Mesangial cell (primary cell): ENCODE data around the gene CBFB. TPM values are rescaled to one million over a fixed set of nuclear protein-coding genes. Genes with fewer than 3 reads are reported as not detected.

Source experiments
- total RNA-seq: library from RNA; depleted of rRNA; stranded (reverse); fragments of >200 nt; gene quantifications from 2 replicates; pipeline ENCODE4 v1.2.3, GENCODE V29; 2015

Gene CBFB
- total RNA-seq: 27.5 and 70.4 TPM in 2 replicates

GRCh38 chr16:67028696-67029253 is at the start of gene CBFB:
CBFB (plus strand) TSS chr16:67029149; CDS start chr16:67029408, 259 bp downstream.

GRCh38 chr16:66988197-66988788 is 40.7 kb upstream of the CBFB start, which contains the start of gene CES4A:
CES4A (plus strand) TSS chr16:66988589; CDS start chr16:66988773, 184 bp downstream.

GRCh38 chr16:67109407-67110135 is 80.6 kb downstream of the CBFB start, which contains the start of gene PHAF1:
PHAF1 (plus strand) TSS chr16:67109941; CDS start chr16:67110176, 235 bp downstream.

Other genes with a start within 250 kb of the CBFB start
- not detected in 2 replicates for gene TERB1, start 227.6 kb upstream of the CBFB start, total RNA-seq
- 20.4 and 58.3 TPM in 2 replicates for gene NAE1, start 198.2 kb upstream of the CBFB start, total RNA-seq
- not detected in 2 replicates for gene CA7, start 184.7 kb upstream of the CBFB start, total RNA-seq
- gene PDP2, start 148.6 kb upstream of the CBFB start, total RNA-seq: 10.9 and 16.3 TPM in 2 replicates
- gene CDH16, start 110.3 kb upstream of the CBFB start, total RNA-seq: 0.49 and 71.2 TPM in 2 replicates
- 23.1 and 59.2 TPM in 2 replicates for gene RRAD, start 103.6 kb upstream of the CBFB start, total RNA-seq
- 136 and 158 TPM in 2 replicates for gene CIAO2B, start 94.7 kb upstream of the CBFB start, total RNA-seq
- gene CES2, start 93.6 kb upstream of the CBFB start, total RNA-seq: 17.1 and 54.3 TPM in 2 replicates
- under 0.01 and 0.38 TPM in 2 replicates for gene CES3, start 67.9 kb upstream of the CBFB start, total RNA-seq
- gene CES4A, start 40.6 kb upstream of the CBFB start, total RNA-seq: 0.98 and 2.4 TPM in 2 replicates
- gene PHAF1, start 80.8 kb downstream of the CBFB start, total RNA-seq: 12.4 and 17.3 TPM in 2 replicates
- 5.7 and 13.3 TPM in 2 replicates for gene B3GNT9, start 121.8 kb downstream of the CBFB start, total RNA-seq
- 14.7 and 21.8 TPM in 2 replicates for gene TRADD, start 130.8 kb downstream of the CBFB start, total RNA-seq
- gene FBXL8, start 130.8 kb downstream of the CBFB start, total RNA-seq: 5.7 and 18.8 TPM in 2 replicates
- 0.65 and 10.3 TPM in 2 replicates for gene HSF4, start 135.6 kb downstream of the CBFB start, total RNA-seq
- 27.7 and 30.3 TPM in 2 replicates for gene NOL3, start 141.4 kb downstream of the CBFB start, total RNA-seq
- 6.2 and 16.0 TPM in 2 replicates for gene MATCAP1, start 154.8 kb downstream of the CBFB start, total RNA-seq
- 0.13 TPM in 1 of 2 replicates, not detected in the other for gene EXOC3L1, start 161.0 kb downstream of the CBFB start, total RNA-seq
- gene E2F4, start 163.0 kb downstream of the CBFB start, total RNA-seq: 75.2 and 102 TPM in 2 replicates
- 0.49 and 2.3 TPM in 2 replicates for gene ELMO3, start 170.0 kb downstream of the CBFB start, total RNA-seq
- 44.3 and 45.6 TPM in 2 replicates for gene TMEM208, start 198.0 kb downstream of the CBFB start, total RNA-seq
- gene FHOD1, start 218.3 kb downstream of the CBFB start, total RNA-seq: 22.2 and 29.8 TPM in 2 replicates
- gene SLC9A5, start 219.8 kb downstream of the CBFB start, total RNA-seq: 0.33 and 0.51 TPM in 2 replicates